Fibroblast of lung (primary cell): ENCODE measurements around the gene SULF2.

Source experiments
- EZH2 ChIP-seq: IDR thresholded peaks from 2 replicates; pipeline ENCODE4 v1.5.1; 2012; ENCODE audit warnings: low read length, control low read depth, mild to moderate bottlenecking; ENCODE audit errors: missing control alignments
- TF ChIP-seq, protein P1 (sequence below), 2 donors: IDR thresholded peaks in 1 of 2; conservative IDR thresholded peaks in 1 of 2; 1 replicate in 1 of 2; 2 replicates in 1 of 2; pipeline ENCODE4 v1.5.1; 2011 to 2012; ENCODE audit warnings: low read length in 2 of 2, control low read depth in 1 of 2, inconsistent platforms in 1 of 2, low read depth in 1 of 2, mild to moderate bottlenecking in 1 of 2

DNA sequence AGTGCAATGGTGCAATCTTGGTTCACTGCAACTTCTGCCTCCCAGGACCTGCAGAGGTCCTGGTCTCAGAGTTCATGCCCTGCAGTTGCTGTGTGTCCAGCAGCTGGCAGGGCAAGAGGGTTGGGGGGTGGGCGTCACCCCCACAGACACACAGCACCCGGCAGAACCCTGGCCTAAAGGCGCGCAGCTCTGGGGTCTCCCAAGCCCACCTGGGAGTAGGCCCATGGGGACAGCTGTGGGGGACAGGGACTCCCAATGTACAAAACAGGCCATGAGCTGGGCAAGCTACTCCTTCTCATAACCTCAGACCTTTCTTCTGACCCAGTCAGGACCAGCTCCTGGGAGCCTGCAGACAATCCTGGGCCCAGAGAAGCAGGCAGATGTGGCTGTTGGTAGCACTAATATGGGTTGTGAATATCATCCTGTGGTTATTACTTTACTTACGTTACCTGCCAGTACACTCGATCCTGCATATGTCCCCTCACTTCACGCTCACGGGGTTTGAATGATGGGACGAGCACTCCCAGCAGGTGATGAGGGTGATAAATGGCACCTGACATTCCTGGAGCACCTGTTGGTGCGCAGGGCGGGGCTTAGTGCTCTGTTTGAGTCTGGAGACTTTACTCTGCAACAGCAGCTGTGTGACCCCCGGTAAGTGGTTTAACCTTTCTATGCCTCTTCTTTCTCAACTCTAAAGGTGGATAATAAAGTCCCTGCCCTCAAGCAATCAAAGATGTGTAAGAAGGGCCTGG is 39.9 kb upstream of the SULF2 start:
- TF ChIP-seq, protein P1, sequence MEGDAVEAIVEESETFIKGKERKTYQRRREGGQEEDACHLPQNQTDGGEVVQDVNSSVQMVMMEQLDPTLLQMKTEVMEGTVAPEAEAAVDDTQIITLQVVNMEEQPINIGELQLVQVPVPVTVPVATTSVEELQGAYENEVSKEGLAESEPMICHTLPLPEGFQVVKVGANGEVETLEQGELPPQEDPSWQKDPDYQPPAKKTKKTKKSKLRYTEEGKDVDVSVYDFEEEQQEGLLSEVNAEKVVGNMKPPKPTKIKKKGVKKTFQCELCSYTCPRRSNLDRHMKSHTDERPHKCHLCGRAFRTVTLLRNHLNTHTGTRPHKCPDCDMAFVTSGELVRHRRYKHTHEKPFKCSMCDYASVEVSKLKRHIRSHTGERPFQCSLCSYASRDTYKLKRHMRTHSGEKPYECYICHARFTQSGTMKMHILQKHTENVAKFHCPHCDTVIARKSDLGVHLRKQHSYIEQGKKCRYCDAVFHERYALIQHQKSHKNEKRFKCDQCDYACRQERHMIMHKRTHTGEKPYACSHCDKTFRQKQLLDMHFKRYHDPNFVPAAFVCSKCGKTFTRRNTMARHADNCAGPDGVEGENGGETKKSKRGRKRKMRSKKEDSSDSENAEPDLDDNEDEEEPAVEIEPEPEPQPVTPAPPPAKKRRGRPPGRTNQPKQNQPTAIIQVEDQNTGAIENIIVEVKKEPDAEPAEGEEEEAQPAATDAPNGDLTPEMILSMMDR (conservative IDR thresholded peaks at IDR 0.05 in 1 of 2, IDR thresholded peaks at IDR 0.05 in 1 of 2; ENCODE audit: low read depth in 1 of 2, low read length in 2 of 2), result no peak
- no peak for TF ChIP-seq EZH2
